ENCODE data around the gene CDC73. TPM values are rescaled to one million over a fixed set of nuclear protein-coding genes. Genes with fewer than 3 reads are reported as not detected.

The CDC73 gene
- total and polyA plus RNA-seq, 2 of the 13 experiments (the other 11 are each of a cell fraction or from before 2014, with no cell fraction given) = 20.2 to 26.3 TPM

DNA sequence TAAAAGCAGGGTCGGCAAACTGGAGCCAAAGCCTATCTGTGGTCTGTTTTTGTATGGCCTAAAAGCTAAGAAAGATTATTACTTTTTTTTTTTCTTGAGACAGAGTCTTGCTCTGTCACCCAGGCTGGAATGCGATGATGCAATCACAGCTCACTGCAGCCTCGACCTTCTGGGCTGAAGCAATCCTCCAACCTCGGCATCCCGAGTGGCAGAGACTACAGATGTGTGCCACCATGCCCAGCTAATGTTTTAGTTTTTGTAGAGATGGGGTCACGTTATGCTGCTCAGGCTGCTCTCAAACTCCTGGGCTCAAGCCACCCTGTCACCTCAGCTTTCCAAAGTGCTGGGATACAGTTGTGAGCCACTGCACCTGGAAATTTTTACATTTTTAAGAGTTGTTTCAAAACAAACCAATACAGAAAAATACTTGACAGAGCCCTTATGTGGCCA lies 10.2 kb upstream of the CDC73 start (continued):
- TF ChIP-seq JARID2 (CRISPR knock-in tag; IDR thresholded peaks at IDR 0.05; ENCODE audit: insufficient replicate concordance) (no peak), SOX6 (IDR thresholded peaks at IDR 0.05) (no peak), SOX6 (CRISPR knock-in tag; IDR thresholded peaks at IDR 0.05) (peak; percentile 28; the same call in 1 of the 2 replicates), ZNF570 (CRISPR knock-in tag; IDR thresholded peaks at IDR 0.05; ENCODE audit: borderline replicate concordance) (no peak), LCORL (IDR thresholded peaks at IDR 0.05) (no peak), LCORL (CRISPR knock-in tag; IDR thresholded peaks at IDR 0.05) (0 out of 2 replicates have a peak, but pooled peaks have one; percentile 15), ATRX (CRISPR knock-in tag; IDR thresholded peaks at IDR 0.05; ENCODE audit: borderline replicate concordance) (no peak), REL (CRISPR knock-in tag; conservative IDR thresholded peaks at IDR 0.05) (no peak), HOXA3 (CRISPR knock-in tag; IDR thresholded peaks at IDR 0.05) (peak; percentile 37; the same call in 1 of the 2 replicates), ZNF724P (CRISPR knock-in tag; IDR thresholded peaks at IDR 0.05; ENCODE audit: borderline replicate concordance) (no peak), TEAD3 (CRISPR knock-in tag; optimal IDR thresholded peaks at IDR 0.05; ENCODE audit: borderline replicate concordance) (peak; percentile 98), MTA1 (CRISPR knock-in tag; IDR thresholded peaks at IDR 0.05; ENCODE audit: borderline replicate concordance) (peak; percentile 36; the same call in 1 of the 2 replicates)
- TF ChIP-seq, protein P1, sequence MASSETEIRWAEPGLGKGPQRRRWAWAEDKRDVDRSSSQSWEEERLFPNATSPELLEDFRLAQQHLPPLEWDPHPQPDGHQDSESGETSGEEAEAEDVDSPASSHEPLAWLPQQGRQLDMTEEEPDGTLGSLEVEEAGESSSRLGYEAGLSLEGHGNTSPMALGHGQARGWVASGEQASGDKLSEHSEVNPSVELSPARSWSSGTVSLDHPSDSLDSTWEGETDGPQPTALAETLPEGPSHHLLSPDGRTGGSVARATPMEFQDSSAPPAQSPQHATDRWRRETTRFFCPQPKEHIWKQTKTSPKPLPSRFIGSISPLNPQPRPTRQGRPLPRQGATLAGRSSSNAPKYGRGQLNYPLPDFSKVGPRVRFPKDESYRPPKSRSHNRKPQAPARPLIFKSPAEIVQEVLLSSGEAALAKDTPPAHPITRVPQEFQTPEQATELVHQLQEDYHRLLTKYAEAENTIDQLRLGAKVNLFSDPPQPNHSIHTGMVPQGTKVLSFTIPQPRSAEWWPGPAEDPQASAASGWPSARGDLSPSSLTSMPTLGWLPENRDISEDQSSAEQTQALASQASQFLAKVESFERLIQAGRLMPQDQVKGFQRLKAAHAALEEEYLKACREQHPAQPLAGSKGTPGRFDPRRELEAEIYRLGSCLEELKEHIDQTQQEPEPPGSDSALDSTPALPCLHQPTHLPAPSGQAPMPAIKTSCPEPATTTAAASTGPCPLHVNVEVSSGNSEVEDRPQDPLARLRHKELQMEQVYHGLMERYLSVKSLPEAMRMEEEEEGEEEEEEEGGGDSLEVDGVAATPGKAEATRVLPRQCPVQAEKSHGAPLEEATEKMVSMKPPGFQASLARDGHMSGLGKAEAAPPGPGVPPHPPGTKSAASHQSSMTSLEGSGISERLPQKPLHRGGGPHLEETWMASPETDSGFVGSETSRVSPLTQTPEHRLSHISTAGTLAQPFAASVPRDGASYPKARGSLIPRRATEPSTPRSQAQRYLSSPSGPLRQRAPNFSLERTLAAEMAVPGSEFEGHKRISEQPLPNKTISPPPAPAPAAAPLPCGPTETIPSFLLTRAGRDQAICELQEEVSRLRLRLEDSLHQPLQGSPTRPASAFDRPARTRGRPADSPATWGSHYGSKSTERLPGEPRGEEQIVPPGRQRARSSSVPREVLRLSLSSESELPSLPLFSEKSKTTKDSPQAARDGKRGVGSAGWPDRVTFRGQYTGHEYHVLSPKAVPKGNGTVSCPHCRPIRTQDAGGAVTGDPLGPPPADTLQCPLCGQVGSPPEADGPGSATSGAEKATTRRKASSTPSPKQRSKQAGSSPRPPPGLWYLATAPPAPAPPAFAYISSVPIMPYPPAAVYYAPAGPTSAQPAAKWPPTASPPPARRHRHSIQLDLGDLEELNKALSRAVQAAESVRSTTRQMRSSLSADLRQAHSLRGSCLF (CRISPR knock-in tag; IDR thresholded peaks at IDR 0.05; ENCODE audit: borderline replicate concordance) = no peak
- TF ChIP-seq, protein P2, sequence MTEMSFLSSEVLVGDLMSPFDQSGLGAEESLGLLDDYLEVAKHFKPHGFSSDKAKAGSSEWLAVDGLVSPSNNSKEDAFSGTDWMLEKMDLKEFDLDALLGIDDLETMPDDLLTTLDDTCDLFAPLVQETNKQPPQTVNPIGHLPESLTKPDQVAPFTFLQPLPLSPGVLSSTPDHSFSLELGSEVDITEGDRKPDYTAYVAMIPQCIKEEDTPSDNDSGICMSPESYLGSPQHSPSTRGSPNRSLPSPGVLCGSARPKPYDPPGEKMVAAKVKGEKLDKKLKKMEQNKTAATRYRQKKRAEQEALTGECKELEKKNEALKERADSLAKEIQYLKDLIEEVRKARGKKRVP (CRISPR knock-in tag; IDR thresholded peaks at IDR 0.05) = peak in 1 of 2 experiments; percentile 97; a peak in 2 of 4 replicates
- TF ChIP-seq, protein P3, sequence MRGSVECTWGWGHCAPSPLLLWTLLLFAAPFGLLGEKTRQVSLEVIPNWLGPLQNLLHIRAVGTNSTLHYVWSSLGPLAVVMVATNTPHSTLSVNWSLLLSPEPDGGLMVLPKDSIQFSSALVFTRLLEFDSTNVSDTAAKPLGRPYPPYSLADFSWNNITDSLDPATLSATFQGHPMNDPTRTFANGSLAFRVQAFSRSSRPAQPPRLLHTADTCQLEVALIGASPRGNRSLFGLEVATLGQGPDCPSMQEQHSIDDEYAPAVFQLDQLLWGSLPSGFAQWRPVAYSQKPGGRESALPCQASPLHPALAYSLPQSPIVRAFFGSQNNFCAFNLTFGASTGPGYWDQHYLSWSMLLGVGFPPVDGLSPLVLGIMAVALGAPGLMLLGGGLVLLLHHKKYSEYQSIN (CRISPR knock-in tag; IDR thresholded peaks at IDR 0.05; ENCODE audit: borderline replicate concordance) = no peak
- TF ChIP-seq, protein P4, sequence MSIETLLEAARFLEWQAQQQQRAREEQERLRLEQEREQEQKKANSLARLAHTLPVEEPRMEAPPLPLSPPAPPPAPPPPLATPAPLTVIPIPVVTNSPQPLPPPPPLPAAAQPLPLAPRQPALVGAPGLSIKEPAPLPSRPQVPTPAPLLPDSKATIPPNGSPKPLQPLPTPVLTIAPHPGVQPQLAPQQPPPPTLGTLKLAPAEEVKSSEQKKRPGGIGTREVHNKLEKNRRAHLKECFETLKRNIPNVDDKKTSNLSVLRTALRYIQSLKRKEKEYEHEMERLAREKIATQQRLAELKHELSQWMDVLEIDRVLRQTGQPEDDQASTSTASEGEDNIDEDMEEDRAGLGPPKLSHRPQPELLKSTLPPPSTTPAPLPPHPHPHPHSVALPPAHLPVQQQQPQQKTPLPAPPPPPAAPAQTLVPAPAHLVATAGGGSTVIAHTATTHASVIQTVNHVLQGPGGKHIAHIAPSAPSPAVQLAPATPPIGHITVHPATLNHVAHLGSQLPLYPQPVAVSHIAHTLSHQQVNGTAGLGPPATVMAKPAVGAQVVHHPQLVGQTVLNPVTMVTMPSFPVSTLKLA (IDR thresholded peaks at IDR 0.05) = no peak
- TF ChIP-seq, protein P5, sequence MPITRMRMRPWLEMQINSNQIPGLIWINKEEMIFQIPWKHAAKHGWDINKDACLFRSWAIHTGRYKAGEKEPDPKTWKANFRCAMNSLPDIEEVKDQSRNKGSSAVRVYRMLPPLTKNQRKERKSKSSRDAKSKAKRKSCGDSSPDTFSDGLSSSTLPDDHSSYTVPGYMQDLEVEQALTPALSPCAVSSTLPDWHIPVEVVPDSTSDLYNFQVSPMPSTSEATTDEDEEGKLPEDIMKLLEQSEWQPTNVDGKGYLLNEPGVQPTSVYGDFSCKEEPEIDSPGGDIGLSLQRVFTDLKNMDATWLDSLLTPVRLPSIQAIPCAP (CRISPR knock-in tag; IDR thresholded peaks at IDR 0.05; ENCODE audit: low read depth) = no peak
- TF ChIP-seq, protein P6, sequence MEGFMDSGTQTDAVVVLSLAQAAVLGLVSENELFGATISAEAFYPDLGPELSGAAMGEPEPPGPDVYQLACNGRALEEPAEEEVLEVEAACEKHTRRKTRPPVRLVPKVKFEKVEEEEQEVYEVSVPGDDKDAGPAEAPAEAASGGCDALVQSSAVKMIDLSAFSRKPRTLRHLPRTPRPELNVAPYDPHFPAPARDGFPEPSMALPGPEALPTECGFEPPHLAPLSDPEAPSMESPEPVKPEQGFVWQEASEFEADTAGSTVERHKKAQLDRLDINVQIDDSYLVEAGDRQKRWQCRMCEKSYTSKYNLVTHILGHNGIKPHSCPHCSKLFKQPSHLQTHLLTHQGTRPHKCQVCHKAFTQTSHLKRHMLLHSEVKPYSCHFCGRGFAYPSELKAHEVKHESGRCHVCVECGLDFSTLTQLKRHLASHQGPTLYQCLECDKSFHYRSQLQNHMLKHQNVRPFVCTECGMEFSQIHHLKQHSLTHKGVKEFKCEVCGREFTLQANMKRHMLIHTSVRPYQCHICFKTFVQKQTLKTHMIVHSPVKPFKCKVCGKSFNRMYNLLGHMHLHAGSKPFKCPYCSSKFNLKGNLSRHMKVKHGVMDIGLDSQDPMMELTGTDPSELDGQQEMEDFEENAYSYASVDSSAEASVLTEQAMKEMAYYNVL (CRISPR knock-in tag; IDR thresholded peaks at IDR 0.05; ENCODE audit: borderline replicate concordance) = 0 out of 2 replicates have a peak, but pooled peaks have one; percentile 3

Data from HepG2 (cell line).